ENCODE data around the gene VEGFA.

DNA sequence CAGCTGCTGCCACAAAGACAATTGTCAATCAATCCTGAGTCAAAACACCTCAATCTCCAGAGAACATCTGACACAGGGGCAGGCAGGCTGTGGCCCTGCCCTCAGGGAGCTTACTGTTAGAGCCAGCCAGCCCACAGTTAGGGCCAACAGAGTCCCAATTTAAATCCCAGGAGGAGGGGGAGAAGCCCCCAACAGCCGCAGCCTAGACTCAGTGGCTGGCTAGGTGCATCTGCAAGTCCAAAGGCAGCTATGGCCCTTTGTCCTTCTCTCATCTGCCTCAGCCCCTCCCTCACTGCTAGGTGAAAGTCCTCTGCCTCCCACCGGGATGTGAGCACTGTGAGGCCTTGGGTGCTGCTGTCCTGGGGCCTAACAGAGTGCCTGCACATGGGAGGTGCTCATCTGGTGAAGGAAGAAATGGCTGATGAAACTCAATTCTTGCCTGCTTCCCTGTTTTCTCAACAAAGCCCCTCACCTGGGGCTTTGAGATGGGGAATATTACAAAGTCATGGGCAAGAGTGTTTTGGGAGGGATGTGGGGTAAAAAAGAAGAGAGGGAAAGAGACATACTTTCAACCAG lies 33.7 kb upstream of the VEGFA start:
- TF ChIP-seq, protein P1, sequence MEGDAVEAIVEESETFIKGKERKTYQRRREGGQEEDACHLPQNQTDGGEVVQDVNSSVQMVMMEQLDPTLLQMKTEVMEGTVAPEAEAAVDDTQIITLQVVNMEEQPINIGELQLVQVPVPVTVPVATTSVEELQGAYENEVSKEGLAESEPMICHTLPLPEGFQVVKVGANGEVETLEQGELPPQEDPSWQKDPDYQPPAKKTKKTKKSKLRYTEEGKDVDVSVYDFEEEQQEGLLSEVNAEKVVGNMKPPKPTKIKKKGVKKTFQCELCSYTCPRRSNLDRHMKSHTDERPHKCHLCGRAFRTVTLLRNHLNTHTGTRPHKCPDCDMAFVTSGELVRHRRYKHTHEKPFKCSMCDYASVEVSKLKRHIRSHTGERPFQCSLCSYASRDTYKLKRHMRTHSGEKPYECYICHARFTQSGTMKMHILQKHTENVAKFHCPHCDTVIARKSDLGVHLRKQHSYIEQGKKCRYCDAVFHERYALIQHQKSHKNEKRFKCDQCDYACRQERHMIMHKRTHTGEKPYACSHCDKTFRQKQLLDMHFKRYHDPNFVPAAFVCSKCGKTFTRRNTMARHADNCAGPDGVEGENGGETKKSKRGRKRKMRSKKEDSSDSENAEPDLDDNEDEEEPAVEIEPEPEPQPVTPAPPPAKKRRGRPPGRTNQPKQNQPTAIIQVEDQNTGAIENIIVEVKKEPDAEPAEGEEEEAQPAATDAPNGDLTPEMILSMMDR (IDR thresholded peaks at IDR 0.05; ENCODE audit: poor library complexity) = no peak
- no peak for TF ChIP-seq EZH2phosphoT487 (IDR thresholded peaks at IDR 0.05; ENCODE audit: low read depth, severe bottlenecking, unreplicated experiment)

All from hepatocyte (in vitro differentiated cells).